ENCODE measurements around the gene SNAP91. TPM values are rescaled to one million over a fixed set of nuclear protein-coding genes. Genes with fewer than 3 reads are reported as not detected.
"Not testable (repeated sequence)": the region's sequence is repeated elsewhere in the genome, so short reads cannot be mapped to it uniquely, and the experiment has no call there.

The SNAP91 gene
- total and polyA plus RNA-seq, 2 donors, result 0.66 TPM

DNA sequence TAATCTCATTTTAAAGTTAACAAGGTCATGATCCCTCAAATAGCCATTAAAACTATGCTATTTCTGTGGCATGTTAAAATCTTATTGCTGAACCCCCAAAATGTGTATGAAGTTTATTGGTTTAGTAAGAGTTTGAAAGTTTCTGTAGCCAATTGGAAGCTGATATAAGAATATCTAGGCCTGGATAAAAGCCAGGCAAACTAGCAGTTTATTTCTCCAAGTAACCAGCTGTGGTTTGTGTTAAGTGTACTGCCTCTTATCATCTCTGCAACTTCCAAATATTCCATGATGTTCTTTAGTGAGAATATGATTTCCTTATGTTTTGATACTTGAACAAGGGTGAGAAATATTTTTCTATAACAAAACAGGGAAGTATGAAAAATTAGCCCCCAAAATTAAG, 119.8 kb downstream of the SNAP91 start:
- H3K36me3 ChIP-seq (ENCODE audit: control insufficient read depth in 2 of 2, insufficient read depth in 2 of 2, low read length in 1 of 2), result no peaks in the 10 kb centered on the region

DNA sequence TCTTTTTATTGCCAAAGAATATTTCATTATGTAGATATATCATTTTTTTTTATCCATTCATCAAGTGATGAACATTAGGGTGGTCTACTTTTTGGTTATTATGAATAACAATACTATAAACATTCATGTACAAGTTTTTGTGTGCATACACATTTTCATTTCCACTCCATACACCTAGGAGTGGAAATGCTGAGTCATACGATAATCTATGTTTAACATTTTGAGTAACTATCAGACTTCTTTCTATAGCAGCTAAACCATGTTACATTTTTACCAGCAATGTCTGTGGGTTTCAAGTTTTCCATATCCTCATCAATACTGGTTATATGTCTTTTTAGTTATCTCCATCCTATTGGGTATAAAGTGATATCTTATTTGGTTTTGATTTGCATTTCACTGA, 130.8 kb downstream of the SNAP91 start:
- H3K27me3 ChIP-seq (ENCODE audit: control insufficient read depth in 2 of 2, insufficient read depth in 1 of 2, low read length in 1 of 2), result no peaks in the 10 kb centered on the region
- H3K27ac ChIP-seq (ENCODE audit: low read depth in 1 of 2, low read length in 1 of 2), result no peak overlapping the region
- no peak overlapping the region for H3K4me3 ChIP-seq (ENCODE audit: low read length in 2 of 2)
- no peak for DNase-seq (ENCODE audit: low read depth in 6 of 9, low spot score in 9 of 9)
- WGBS, result 96% methylated on average over 1 of the region's 1 CpG
- no peaks in the 10 kb centered on the region for H3K9me3 ChIP-seq (ENCODE audit: control insufficient read depth in 2 of 2, insufficient read depth in 1 of 2, low read length in 1 of 2)
- H3K36me3 ChIP-seq (ENCODE audit: control insufficient read depth in 2 of 2, insufficient read depth in 2 of 2, low read length in 1 of 2), result no peaks in the 10 kb centered on the region
- H3K4me1 ChIP-seq (ENCODE audit: control insufficient read depth in 2 of 2, insufficient read depth in 2 of 2, low read length in 2 of 2), result no peaks in the 10 kb centered on the region

More for the DNA sequence above, 119.8 kb downstream of the SNAP91 start:
- no peaks in the 10 kb centered on the region for H3K4me1 ChIP-seq (ENCODE audit: control insufficient read depth in 2 of 2, insufficient read depth in 2 of 2, low read length in 2 of 2)
- no peak overlapping the region for H3K27ac ChIP-seq (ENCODE audit: low read depth in 1 of 2, low read length in 1 of 2)
- H3K9me3 ChIP-seq (ENCODE audit: control insufficient read depth in 2 of 2, insufficient read depth in 1 of 2, low read length in 1 of 2), result no peaks in the 10 kb centered on the region
- DNase-seq (ENCODE audit: low read depth in 6 of 9, low spot score in 9 of 9), result no peak
- H3K4me3 ChIP-seq (ENCODE audit: low read length in 2 of 2), result no peak overlapping the region
- H3K27me3 ChIP-seq (ENCODE audit: control insufficient read depth in 2 of 2, insufficient read depth in 1 of 2, low read length in 1 of 2), result no peaks in the 10 kb centered on the region

DNA sequence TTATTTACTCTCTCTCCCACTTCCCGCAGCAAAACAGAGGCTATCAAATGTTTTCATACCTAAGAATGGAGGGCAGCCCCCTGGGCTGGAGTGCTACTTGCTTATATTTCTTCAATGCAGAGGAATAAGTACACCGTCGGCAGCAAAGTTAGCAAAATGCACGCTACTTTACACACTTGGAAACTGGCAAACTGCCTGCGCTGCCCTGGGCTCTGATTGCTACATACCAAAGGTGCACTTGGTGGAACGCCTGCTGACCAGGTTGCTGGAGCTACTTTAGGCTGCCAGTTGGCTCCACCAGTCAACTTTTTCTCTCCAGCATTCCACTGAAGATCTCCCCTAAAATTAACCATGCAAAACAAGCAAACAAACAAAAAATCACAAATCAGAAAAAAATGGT, 134.1 kb downstream of the SNAP91 start:
- Histone ChIP-seq H3K4me1 (ENCODE audit: control insufficient read depth in 2 of 2, insufficient read depth in 2 of 2, low read length in 2 of 2) (no peaks in the 10 kb centered on the region), H3K9me3 (ENCODE audit: control insufficient read depth in 2 of 2, insufficient read depth in 1 of 2, low read length in 1 of 2) (no peaks in the 10 kb centered on the region), H3K4me3 (ENCODE audit: low read length in 2 of 2) (no peak overlapping the region), H3K27ac (ENCODE audit: low read depth in 1 of 2, low read length in 1 of 2) (no peak overlapping the region), H3K27me3 (ENCODE audit: control insufficient read depth in 2 of 2, insufficient read depth in 1 of 2, low read length in 1 of 2) (no peaks in the 10 kb centered on the region), H3K36me3 (ENCODE audit: control insufficient read depth in 2 of 2, insufficient read depth in 2 of 2, low read length in 1 of 2) (no peaks in the 10 kb centered on the region)
- WGBS, result 86% methylated on average over 6 of the region's 6 CpGs
- DNase-seq (ENCODE audit: low read depth in 6 of 9, low spot score in 9 of 9), result no peak

DNA sequence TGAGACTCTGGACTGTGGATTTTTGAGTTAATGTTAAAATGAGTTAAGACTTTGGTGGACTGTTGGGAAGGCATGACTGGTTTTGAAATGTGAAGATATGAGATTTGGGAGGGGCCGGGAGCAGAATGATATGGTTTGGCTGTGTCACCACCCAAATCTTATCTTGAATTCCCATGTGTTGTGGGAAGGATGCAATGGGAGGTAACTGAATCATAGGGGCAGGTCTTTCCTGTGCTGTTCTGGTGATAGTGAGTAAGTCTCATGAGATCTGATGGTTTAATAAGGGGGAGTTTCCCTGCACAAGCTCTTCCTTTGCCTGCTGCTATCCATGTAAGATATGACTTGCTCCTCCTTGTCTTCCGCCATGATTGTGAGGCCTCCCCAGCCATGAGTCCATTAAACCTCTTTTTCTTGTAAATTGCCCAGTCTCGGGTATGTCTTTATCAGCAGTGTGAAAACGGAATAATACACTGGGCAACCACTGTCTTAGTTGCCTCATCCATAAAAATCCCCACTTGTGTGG, 137.2 kb downstream of the SNAP91 start:
- H3K36me3 ChIP-seq (ENCODE audit: control insufficient read depth in 2 of 2, insufficient read depth in 2 of 2, low read length in 1 of 2); H3K27ac ChIP-seq (ENCODE audit: low read depth in 1 of 2, low read length in 1 of 2); H3K4me3 ChIP-seq (ENCODE audit: low read length in 2 of 2); H3K27me3 ChIP-seq (ENCODE audit: control insufficient read depth in 2 of 2, insufficient read depth in 1 of 2, low read length in 1 of 2); H3K4me1 ChIP-seq (ENCODE audit: control insufficient read depth in 2 of 2, insufficient read depth in 2 of 2, low read length in 2 of 2); H3K9me3 ChIP-seq (ENCODE audit: control insufficient read depth in 2 of 2, insufficient read depth in 1 of 2, low read length in 1 of 2); DNase-seq (ENCODE audit: low read depth in 6 of 9, low spot score in 9 of 9): not testable (repeated sequence)
- WGBS, result 97% methylated on average over 4 of the region's 4 CpGs

DNA sequence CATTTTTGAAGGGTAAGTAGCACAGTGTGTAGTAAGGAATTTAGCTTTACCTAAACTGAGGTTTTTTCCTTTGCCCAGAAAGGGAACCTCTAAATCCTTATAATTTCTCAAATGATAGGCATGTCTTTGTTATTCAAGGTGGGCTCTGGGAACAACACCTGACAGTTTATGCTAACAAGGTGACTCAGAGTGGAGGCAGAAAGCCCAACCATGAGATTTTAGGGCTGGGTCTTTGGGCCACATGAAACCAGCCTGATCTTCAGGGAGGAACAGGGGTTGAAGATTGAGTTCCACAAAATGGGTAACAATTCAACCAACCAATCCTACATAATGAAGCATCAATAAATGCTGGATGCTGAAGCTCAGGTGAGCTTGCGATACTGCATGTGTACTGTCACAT, 149.9 kb downstream of the SNAP91 start:
- no peaks in the 10 kb centered on the region for H3K4me1 ChIP-seq (ENCODE audit: control insufficient read depth in 2 of 2, insufficient read depth in 2 of 2, low read length in 2 of 2)
- H3K27me3 ChIP-seq (ENCODE audit: control insufficient read depth in 2 of 2, insufficient read depth in 1 of 2, low read length in 1 of 2), result no peaks in the 10 kb centered on the region
- H3K4me3 ChIP-seq (ENCODE audit: low read length in 2 of 2), result no peak overlapping the region
- H3K27ac ChIP-seq (ENCODE audit: low read depth in 1 of 2, low read length in 1 of 2), result no peak overlapping the region
- 100% methylated on average over 1 of the region's 1 CpG for WGBS
- no peaks in the 10 kb centered on the region for H3K36me3 ChIP-seq (ENCODE audit: control insufficient read depth in 2 of 2, insufficient read depth in 2 of 2, low read length in 1 of 2)
- DNase-seq (ENCODE audit: low read depth in 6 of 9, low spot score in 9 of 9), result no peak
- H3K9me3 ChIP-seq (ENCODE audit: control insufficient read depth in 2 of 2, insufficient read depth in 1 of 2, low read length in 1 of 2), result no peaks in the 10 kb centered on the region

DNA sequence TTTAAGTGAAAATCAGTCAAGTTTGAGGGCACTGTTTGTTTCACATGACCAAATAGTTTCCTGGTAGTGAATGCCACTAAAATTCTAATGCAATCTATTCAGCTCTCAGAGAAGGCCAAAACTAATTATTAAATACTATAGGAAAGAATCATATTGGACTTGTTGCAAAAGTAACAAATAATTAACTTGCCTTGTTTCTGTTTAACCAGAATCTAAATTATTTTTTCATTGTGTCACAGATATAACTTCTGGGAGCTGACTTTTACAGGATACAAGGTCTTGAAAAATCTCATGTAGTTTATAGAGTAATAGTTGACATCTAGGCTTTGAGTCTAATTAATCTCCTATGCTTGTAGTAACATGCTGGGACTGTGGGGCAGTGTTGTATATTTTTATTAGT, 152.0 kb downstream of the SNAP91 start:
- Histone ChIP-seq H3K36me3 (ENCODE audit: control insufficient read depth in 2 of 2, insufficient read depth in 2 of 2, low read length in 1 of 2) (no peaks in the 10 kb centered on the region), H3K4me3 (ENCODE audit: low read length in 2 of 2) (no peak overlapping the region), H3K4me1 (ENCODE audit: control insufficient read depth in 2 of 2, insufficient read depth in 2 of 2, low read length in 2 of 2) (no peaks in the 10 kb centered on the region), H3K9me3 (ENCODE audit: control insufficient read depth in 2 of 2, insufficient read depth in 1 of 2, low read length in 1 of 2) (no peaks in the 10 kb centered on the region), H3K27me3 (ENCODE audit: control insufficient read depth in 2 of 2, insufficient read depth in 1 of 2, low read length in 1 of 2) (no peaks in the 10 kb centered on the region), H3K27ac (ENCODE audit: low read depth in 1 of 2, low read length in 1 of 2) (no peak overlapping the region)
- DNase-seq (ENCODE audit: low read depth in 6 of 9, low spot score in 9 of 9), result no peak

DNA sequence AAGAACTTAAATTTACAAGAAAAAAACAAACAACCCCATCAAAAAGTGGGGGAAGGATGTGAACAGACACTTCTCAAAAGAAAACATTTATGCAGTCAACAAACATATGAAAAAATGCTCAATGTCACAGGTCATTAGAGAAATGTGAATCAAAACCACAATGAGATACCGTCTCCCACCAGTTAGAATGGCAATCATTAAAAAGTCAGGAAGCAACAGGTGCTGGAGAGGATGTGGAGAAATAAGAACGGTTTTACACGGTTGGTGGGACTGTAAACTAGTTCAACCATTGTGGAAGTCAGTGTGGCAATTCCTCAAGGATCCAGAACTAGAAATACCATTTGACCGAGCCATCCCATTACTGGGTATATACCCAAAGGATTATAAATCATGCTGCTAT, 157.2 kb downstream of the SNAP91 start:
- not testable (repeated sequence) for H3K27me3 ChIP-seq (ENCODE audit: control insufficient read depth in 2 of 2, insufficient read depth in 1 of 2, low read length in 1 of 2); H3K9me3 ChIP-seq (ENCODE audit: control insufficient read depth in 2 of 2, insufficient read depth in 1 of 2, low read length in 1 of 2); H3K4me3 ChIP-seq (ENCODE audit: low read length in 2 of 2); H3K4me1 ChIP-seq (ENCODE audit: control insufficient read depth in 2 of 2, insufficient read depth in 2 of 2, low read length in 2 of 2); DNase-seq (ENCODE audit: low read depth in 6 of 9, low spot score in 9 of 9); H3K27ac ChIP-seq (ENCODE audit: low read depth in 1 of 2, low read length in 1 of 2); H3K36me3 ChIP-seq (ENCODE audit: control insufficient read depth in 2 of 2, insufficient read depth in 2 of 2, low read length in 1 of 2)
- 97% methylated on average over 4 of the region's 4 CpGs for WGBS

DNA sequence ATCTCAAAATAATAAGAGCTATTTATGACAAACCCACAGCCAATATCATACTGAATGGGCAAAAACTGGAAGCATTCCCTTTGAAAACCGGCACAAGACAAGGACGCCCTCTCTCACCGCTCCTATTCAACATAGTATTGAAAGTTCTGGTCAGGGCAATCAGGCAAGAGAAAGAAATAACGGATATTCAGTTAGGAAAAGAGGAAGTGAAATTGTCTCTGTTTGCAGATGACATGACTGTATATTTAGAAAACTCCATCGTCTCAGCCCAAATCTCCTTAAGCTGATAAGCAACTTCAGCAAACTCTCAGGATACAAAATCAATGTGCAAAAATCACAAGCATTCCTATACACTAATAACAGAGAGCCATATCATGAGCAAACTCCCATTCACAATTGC, 158.4 kb downstream of the SNAP91 start:
- not testable (repeated sequence) for DNase-seq (ENCODE audit: low read depth in 6 of 9, low spot score in 9 of 9); H3K27ac ChIP-seq (ENCODE audit: low read depth in 1 of 2, low read length in 1 of 2); H3K4me1 ChIP-seq (ENCODE audit: control insufficient read depth in 2 of 2, insufficient read depth in 2 of 2, low read length in 2 of 2); H3K9me3 ChIP-seq (ENCODE audit: control insufficient read depth in 2 of 2, insufficient read depth in 1 of 2, low read length in 1 of 2); H3K27me3 ChIP-seq (ENCODE audit: control insufficient read depth in 2 of 2, insufficient read depth in 1 of 2, low read length in 1 of 2); H3K4me3 ChIP-seq (ENCODE audit: low read length in 2 of 2); H3K36me3 ChIP-seq (ENCODE audit: control insufficient read depth in 2 of 2, insufficient read depth in 2 of 2, low read length in 1 of 2)
- WGBS, result 57% methylated on average over 5 of the region's 5 CpGs

DNA sequence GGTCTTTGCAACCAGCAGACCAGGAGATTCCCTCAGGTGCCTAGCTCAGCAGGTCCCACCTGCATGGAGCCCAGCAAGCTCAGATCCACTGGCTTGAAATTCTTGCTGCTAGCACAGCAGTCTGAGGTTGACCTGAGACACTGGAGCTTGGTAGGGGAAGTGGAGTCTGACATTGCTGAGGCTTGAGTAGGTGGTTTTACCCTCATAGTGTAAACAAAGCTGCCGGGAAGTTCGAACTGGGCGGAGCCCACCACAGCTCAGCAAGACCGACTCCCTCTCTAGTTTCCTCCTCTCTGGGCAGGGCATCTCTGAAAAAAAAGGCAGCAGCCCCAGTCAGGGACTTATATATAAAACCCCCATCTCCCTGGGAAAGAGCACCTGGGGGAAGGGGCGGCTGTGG, 162.3 kb downstream of the SNAP91 start:
- H3K4me3 ChIP-seq (ENCODE audit: low read length in 2 of 2), result no peak overlapping the region
- no peaks in the 10 kb centered on the region for H3K4me1 ChIP-seq (ENCODE audit: control insufficient read depth in 2 of 2, insufficient read depth in 2 of 2, low read length in 2 of 2)
- DNase-seq (ENCODE audit: low read depth in 6 of 9, low spot score in 9 of 9), result no peak
- 53% methylated on average over 5 of the region's 5 CpGs for WGBS
- H3K27me3 ChIP-seq (ENCODE audit: control insufficient read depth in 2 of 2, insufficient read depth in 1 of 2, low read length in 1 of 2), result no peaks in the 10 kb centered on the region
- H3K9me3 ChIP-seq (ENCODE audit: control insufficient read depth in 2 of 2, insufficient read depth in 1 of 2, low read length in 1 of 2), result peaks cover 0 to 7% of the 10 kb centered on the region in 2 donors
- no peaks in the 10 kb centered on the region for H3K36me3 ChIP-seq (ENCODE audit: control insufficient read depth in 2 of 2, insufficient read depth in 2 of 2, low read length in 1 of 2)
- H3K27ac ChIP-seq (ENCODE audit: low read depth in 1 of 2, low read length in 1 of 2), result no peak overlapping the region

DNA sequence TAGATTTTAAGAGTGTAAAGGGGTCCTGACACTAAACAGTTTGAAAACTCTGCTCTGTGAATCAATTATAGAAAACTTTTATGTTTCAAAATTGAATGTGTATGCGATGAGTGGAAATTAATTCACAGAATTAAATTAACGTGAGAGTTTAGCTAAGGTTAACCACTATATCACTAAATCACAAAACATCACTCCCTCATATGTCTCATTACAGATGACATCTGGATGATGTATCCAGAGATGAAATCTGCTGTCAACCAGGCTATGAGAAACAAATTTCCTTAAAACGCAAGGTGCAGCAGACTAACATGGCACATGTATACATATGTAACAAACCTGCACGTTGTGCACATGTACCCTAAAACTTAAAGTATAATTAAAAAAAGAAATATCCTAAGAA, 169.2 kb downstream of the SNAP91 start:
- Histone ChIP-seq H3K4me3 (ENCODE audit: low read length in 2 of 2) (no peak overlapping the region), H3K36me3 (ENCODE audit: control insufficient read depth in 2 of 2, insufficient read depth in 2 of 2, low read length in 1 of 2) (no peaks in the 10 kb centered on the region), H3K4me1 (ENCODE audit: control insufficient read depth in 2 of 2, insufficient read depth in 2 of 2, low read length in 2 of 2) (no peaks in the 10 kb centered on the region), H3K27ac (ENCODE audit: low read depth in 1 of 2, low read length in 1 of 2) (no peak overlapping the region), H3K9me3 (ENCODE audit: control insufficient read depth in 2 of 2, insufficient read depth in 1 of 2, low read length in 1 of 2) (no peaks in the 10 kb centered on the region), H3K27me3 (ENCODE audit: control insufficient read depth in 2 of 2, insufficient read depth in 1 of 2, low read length in 1 of 2) (no peaks in the 10 kb centered on the region)
- WGBS, result 87% methylated on average over 4 of the region's 4 CpGs
- no peak for DNase-seq (ENCODE audit: low read depth in 6 of 9, low spot score in 9 of 9)

All from thymus (tissue), 11 donors.